IPS-18c (cell line): ENCODE data around the gene HTR1B.

Source experiments
- H3K4me3 ChIP-seq: 2 replicates; pipeline ENCODE4 v1.7.0; 2013; ENCODE audit warnings: low read depth, mild to moderate bottlenecking, low read length, moderate library complexity; ENCODE audit not compliant: insufficient read depth
- H3K9me3 ChIP-seq: one replicate; pipeline ENCODE4 v1.6.1; 2013; ENCODE audit warnings: mild to moderate bottlenecking, low read length, moderate library complexity; ENCODE audit not compliant: control insufficient read depth, insufficient read depth

HTR1B gene

GRCh38 chr6:77461796-77462195 is 1.5 kb downstream of the HTR1B start:
- H3K9me3 ChIP-seq = no peaks in the 10 kb centered on the region
- H3K4me3 ChIP-seq = 0 out of 2 replicates have a peak overlapping the region, but pooled peaks have one; percentile 74

- Histone ChIP-seq H3K4me3 (no peak overlapping the region), H3K9me3 (no peaks in the 10 kb centered on the region)
These were observed 4.9 kb downstream of the HTR1B start for GRCh38 chr6:77458421-77458820.

GRCh38 chr6:77457720-77458349 is 5.5 kb downstream of the HTR1B start:
- no peaks in the 10 kb centered on the region for H3K9me3 ChIP-seq
- H3K4me3 ChIP-seq = no peak overlapping the region

GRCh38 chr6:77456531-77457248 is 6.6 kb downstream of the HTR1B start:
- H3K4me3 ChIP-seq = no peak overlapping the region
- H3K9me3 ChIP-seq = no peaks in the 10 kb centered on the region

GRCh38 chr6:77455271-77455670 is 8.0 kb downstream of the HTR1B start:
- H3K4me3 ChIP-seq = no peak overlapping the region
- H3K9me3 ChIP-seq = no peaks in the 10 kb centered on the region

- Histone ChIP-seq H3K9me3 (no peaks in the 10 kb centered on the region), H3K4me3 (no peak overlapping the region)
These were observed 8.9 kb downstream of the HTR1B start for GRCh38 chr6:77454386-77454785.

- no peaks in the 10 kb centered on the region for H3K9me3 ChIP-seq
- H3K4me3 ChIP-seq = no peak overlapping the region
These were observed 11.8 kb downstream of the HTR1B start for GRCh38 chr6:77451466-77451865.

GRCh38 chr6:77450924-77451323 is 12.4 kb downstream of the HTR1B start:
- H3K4me3 ChIP-seq = no peak overlapping the region
- no peaks in the 10 kb centered on the region for H3K9me3 ChIP-seq

GRCh38 chr6:77448546-77448945 is 14.7 kb downstream of the HTR1B start:
- no peaks in the 10 kb centered on the region for H3K9me3 ChIP-seq
- H3K4me3 ChIP-seq = no peak overlapping the region

- no peak overlapping the region for H3K4me3 ChIP-seq
- no peaks in the 10 kb centered on the region for H3K9me3 ChIP-seq
These were observed 16.0 kb downstream of the HTR1B start for GRCh38 chr6:77447254-77447653.

GRCh38 chr6:77446249-77446648 is 17.0 kb downstream of the HTR1B start:
- Histone ChIP-seq H3K4me3 (no peak overlapping the region), H3K9me3 (no peaks in the 10 kb centered on the region)

- H3K4me3 ChIP-seq = no peak overlapping the region
- H3K9me3 ChIP-seq = no peaks in the 10 kb centered on the region
These were observed 18.1 kb downstream of the HTR1B start for GRCh38 chr6:77445214-77445613.

- Histone ChIP-seq H3K9me3 (no peaks in the 10 kb centered on the region), H3K4me3 (no peak overlapping the region)
These were observed 22.9 kb downstream of the HTR1B start for GRCh38 chr6:77440206-77440976.

GRCh38 chr6:77433888-77434287 is 29.4 kb downstream of the HTR1B start:
- Histone ChIP-seq H3K9me3 (no peaks in the 10 kb centered on the region), H3K4me3 (no peak overlapping the region)

- Histone ChIP-seq H3K4me3 (no peak overlapping the region), H3K9me3 (no peaks in the 10 kb centered on the region)
These were observed 32.8 kb downstream of the HTR1B start for GRCh38 chr6:77430504-77430903.

GRCh38 chr6:77425671-77426070 is 37.6 kb downstream of the HTR1B start:
- no peaks in the 10 kb centered on the region for H3K9me3 ChIP-seq
- H3K4me3 ChIP-seq = no peak overlapping the region

GRCh38 chr6:77425216-77425615 is 38.1 kb downstream of the HTR1B start:
- Histone ChIP-seq H3K4me3 (no peak overlapping the region), H3K9me3 (no peaks in the 10 kb centered on the region)

GRCh38 chr6:77424761-77425160 is 38.5 kb downstream of the HTR1B start:
- H3K9me3 ChIP-seq = no peaks in the 10 kb centered on the region
- no peak overlapping the region for H3K4me3 ChIP-seq
